Kidney (tissue), 14 donors: ENCODE measurements around the gene NEU2. TPM values are rescaled to one million over a fixed set of nuclear protein-coding genes. Genes with fewer than 3 reads are reported as not detected.
A peak's percentile ranks its signal among the peaks of the same experiment; 100 is the strongest.

Source experiments
- DNase-seq, 5 donors: peaks; one replicate each; pipeline ENCODE4 v3.0.0-alpha.2; 2013 to 2020
- FAIRE-seq: peaks from 2 replicates; lab custom pipeline; 2012; peaks lifted over from hg19 to GRCh38; lab: Jason Lieb, UNC
- H3K27ac ChIP-seq, 2 donors: one replicate each; pipeline ENCODE4 v1.7.0; 2013; ENCODE audit warnings: low read depth in 2 of 2, low read length in 2 of 2, inconsistent platforms in 1 of 2
- H3K27me3 ChIP-seq: one replicate; pipeline ENCODE4 v1.7.1; 2013; ENCODE audit warnings: low read length, inconsistent platforms; ENCODE audit not compliant: control insufficient read depth, insufficient read depth
- H3K36me3 ChIP-seq, 3 donors: one replicate each; pipeline versions ENCODE4 v1.7.0 to v1.7.1; 2013; ENCODE audit warnings: low read length in 3 of 3, control low read depth in 1 of 3, inconsistent platforms in 1 of 3; ENCODE audit not compliant: insufficient read depth in 3 of 3, control insufficient read depth in 2 of 3
- H3K4me1 ChIP-seq, 3 donors: one replicate each; pipeline versions ENCODE4 v1.7.0 to v1.7.1; 2013; ENCODE audit warnings: low read length in 3 of 3, inconsistent platforms in 1 of 3, low read depth in 1 of 3; ENCODE audit not compliant: control insufficient read depth in 2 of 3, insufficient read depth in 2 of 3
- H3K4me3 ChIP-seq, 3 donors: one replicate each; pipeline versions ENCODE4 v1.7.0 to v1.8.1; 2013; ENCODE audit warnings: low read length in 3 of 3, control low read depth in 1 of 3, inconsistent platforms in 1 of 3
- H3K9ac ChIP-seq, 3 donors: one replicate each; pipeline versions ENCODE4 v1.7.0 to v1.7.1; 2013; ENCODE audit warnings: low read length in 3 of 3, control low read depth in 1 of 3, inconsistent platforms in 1 of 3
- H3K9me3 ChIP-seq, 3 donors: one replicate each; pipeline versions ENCODE4 v1.7.0 to v1.7.1; 2013; ENCODE audit warnings: low read length in 3 of 3, control low read depth in 1 of 3, inconsistent platforms in 1 of 3; ENCODE audit not compliant: control insufficient read depth in 2 of 3, insufficient read depth in 1 of 3
- intact Hi-C: fragments of 100-400 bp; cut with DNase I; formaldehyde crosslinking; loops from one replicate; pipeline ENCODE4 v1.11.1; 2022
- polyA plus RNA-seq: library from polyadenylated mRNA; stranded (reverse); fragments of 350-450 nt; fragmentation: Illumina TruSeq; extraction: RNeasy Lipid Tissue Mini Kit (QIAGEN cat#74804); gene quantifications from one replicate; pipeline ENCODE4 v1.2.3, GENCODE V29; 2014; ENCODE audit warnings: low read depth, low replicate concordance; ENCODE audit not compliant: insufficient read depth
- total RNA-seq: library from RNA; stranded (reverse); fragmentation: NEBNext Ultra II Directional; extraction: Animal tissue kit (Norgen Biotek cat#: 25700); gene quantifications from one replicate; pipeline ENCODE4 v1.2.1, GENCODE V29; 2021
- TF ChIP-seq, protein P1 (sequence below): IDR thresholded peaks from 3 replicates; pipeline ENCODE4 v1.5.1; 2012; ENCODE audit warnings: mild to moderate bottlenecking, moderate library complexity, borderline replicate concordance; ENCODE audit not compliant: insufficient read depth; ENCODE audit errors: extremely low read depth
- donor health status: control.
- donor health status: control.
- donor health status: control.
- donor health status: control.
- donor health status: control.
- donor health status: DM: yes; HTN: yes; CAD: no.
- donor health status: Normal renal cell carcinoma (clear cell type).

NEU2 gene
- total and polyA plus RNA-seq, 2 donors from 2014 or later = not detected

DNA sequence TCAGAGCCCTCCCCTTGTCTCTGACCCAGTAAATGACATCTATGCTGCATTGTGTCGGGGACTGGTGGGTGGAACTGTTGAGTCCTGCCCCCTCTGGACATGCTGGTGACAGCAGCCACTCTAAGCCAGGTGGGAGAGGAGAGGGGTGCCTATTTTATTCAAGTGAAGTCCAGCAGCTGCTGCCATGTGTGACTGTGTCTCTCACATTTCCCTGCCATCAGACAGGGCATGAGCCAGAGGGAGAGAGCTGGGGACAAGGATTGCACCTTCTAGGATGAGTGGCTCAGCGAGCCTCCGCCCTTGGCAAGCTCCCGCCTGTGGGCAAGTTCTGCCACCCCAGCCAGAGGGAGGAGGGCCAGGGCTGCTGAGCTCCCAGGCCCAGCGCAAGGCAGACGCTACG, 33.1 kb upstream of the NEU2 start:
- H3K9me3 ChIP-seq = no peaks in the 10 kb centered on the region
- no peaks in the 10 kb centered on the region for H3K27me3 ChIP-seq
- H3K4me3 ChIP-seq = no peak overlapping the region
- H3K4me1 ChIP-seq = no peaks in the 10 kb centered on the region
- no peaks in the 10 kb centered on the region for H3K36me3 ChIP-seq
- intact Hi-C loops = no loop called here
- H3K27ac ChIP-seq = no peak overlapping the region
- TF ChIP-seq, protein P1, sequence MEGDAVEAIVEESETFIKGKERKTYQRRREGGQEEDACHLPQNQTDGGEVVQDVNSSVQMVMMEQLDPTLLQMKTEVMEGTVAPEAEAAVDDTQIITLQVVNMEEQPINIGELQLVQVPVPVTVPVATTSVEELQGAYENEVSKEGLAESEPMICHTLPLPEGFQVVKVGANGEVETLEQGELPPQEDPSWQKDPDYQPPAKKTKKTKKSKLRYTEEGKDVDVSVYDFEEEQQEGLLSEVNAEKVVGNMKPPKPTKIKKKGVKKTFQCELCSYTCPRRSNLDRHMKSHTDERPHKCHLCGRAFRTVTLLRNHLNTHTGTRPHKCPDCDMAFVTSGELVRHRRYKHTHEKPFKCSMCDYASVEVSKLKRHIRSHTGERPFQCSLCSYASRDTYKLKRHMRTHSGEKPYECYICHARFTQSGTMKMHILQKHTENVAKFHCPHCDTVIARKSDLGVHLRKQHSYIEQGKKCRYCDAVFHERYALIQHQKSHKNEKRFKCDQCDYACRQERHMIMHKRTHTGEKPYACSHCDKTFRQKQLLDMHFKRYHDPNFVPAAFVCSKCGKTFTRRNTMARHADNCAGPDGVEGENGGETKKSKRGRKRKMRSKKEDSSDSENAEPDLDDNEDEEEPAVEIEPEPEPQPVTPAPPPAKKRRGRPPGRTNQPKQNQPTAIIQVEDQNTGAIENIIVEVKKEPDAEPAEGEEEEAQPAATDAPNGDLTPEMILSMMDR = no peak
- FAIRE-seq (no peak), DNase-seq (peak in 2 of 5 donors; percentile 23)
- H3K9ac ChIP-seq = no peak overlapping the region

DNA sequence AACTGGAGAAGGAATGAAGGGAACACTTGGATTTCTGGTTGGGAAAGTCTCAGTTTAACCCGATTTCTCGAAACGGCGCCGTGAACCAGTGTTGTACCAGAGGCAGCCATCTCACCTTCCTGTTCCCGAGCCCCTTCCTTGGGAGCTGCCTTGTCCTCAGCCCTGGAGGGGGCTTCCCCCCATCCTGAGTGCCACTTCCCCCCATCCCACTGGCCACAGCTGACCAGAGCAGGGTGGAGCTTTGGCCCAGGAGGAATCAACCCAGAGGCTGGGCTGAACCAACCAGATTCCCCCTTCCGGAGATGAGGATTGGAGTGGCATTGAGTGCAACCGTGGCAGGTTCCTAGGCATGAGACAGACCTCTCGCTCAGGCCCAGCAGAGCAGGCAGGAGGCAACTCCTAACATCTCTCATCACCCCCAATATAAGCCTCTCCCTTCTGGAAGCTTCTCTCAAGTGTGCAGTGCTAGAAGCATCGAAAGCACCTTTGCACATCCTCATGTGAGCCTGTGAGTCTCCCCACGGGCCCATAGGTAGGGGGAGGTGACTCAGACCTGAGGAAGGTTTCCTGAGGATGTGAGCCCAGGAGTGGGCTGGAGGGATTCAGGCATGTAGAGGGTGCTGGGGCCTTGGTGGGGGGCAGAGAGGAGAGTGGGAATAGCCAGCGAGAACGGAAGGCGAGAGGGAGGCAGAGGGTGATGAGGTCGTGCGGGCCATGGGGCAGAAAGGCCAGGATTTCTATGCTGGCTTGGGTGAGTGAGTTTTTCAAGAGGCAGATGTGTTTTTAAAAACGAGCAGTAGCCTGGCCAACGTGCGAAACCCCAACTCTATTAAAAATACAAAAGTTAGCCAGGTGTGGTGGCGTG, 31.4 kb upstream of the NEU2 start:
- H3K36me3 ChIP-seq = no peaks in the 10 kb centered on the region
- no peak overlapping the region for H3K27ac ChIP-seq
- no peak for DNase-seq
- FAIRE-seq = no peak
- TF ChIP-seq, protein P1 = no peak
- no peak overlapping the region for H3K4me3 ChIP-seq
- intact Hi-C loops = no loop called here
- no peaks in the 10 kb centered on the region for H3K4me1 ChIP-seq
- H3K27me3 ChIP-seq = no peaks in the 10 kb centered on the region
- no peak overlapping the region for H3K9ac ChIP-seq
- H3K9me3 ChIP-seq = no peaks in the 10 kb centered on the region

DNA sequence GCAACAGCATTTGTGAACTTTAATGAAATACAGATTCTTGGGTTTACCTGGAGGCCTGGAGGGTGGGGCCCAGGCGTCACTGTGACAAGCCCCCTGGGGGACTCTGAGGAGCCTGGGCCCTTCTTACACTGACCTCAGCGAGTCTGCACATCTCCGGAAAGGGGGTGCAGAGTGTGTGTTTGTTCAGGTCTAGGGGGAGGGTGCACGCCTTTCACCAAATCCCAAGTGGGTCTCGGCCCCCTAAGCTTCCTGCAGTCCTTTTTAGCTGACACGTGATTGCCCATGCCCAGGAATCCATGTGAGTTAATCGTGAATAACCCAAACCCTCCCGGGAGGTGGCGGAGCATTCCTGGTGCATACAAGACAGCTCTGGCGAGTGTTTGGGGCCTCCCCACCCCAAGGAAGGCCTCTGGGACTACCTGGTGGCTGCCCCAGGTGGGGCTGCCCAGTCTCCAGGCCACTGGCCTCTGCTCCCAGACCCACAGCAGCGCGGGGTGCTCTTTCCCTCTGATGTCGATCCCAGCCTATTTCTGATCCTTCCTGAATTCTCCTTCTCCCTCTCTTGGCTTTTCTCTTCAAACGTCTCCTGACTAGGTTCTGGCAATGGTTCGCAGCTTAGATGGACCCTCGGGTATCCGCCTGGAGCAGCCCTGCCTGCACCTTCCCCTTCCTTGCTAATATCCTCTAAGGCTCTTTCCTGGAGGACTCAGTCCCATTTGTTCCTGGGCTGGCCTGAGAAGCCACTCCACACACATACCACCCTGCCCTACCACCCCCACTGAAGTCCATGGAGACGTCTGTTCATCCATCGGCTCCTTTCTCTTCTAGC, 29.4 kb upstream of the NEU2 start:
- no peak overlapping the region for H3K27ac ChIP-seq
- H3K4me3 ChIP-seq = no peak overlapping the region
- DNase-seq (no peak), FAIRE-seq (no peak)
- H3K4me1 ChIP-seq = peaks cover 0 to 2% (median 0%) of the 10 kb centered on the region in 3 donors
- intact Hi-C loops = no loop called here
- H3K9me3 ChIP-seq = no peaks in the 10 kb centered on the region
- H3K36me3 ChIP-seq = no peaks in the 10 kb centered on the region
- TF ChIP-seq, protein P1 = no peak
- no peak overlapping the region for H3K9ac ChIP-seq
- no peaks in the 10 kb centered on the region for H3K27me3 ChIP-seq
